ENCODE results near the gene RGS3. TPM values are rescaled to one million over a fixed set of nuclear protein-coding genes. Genes with fewer than 3 reads are reported as not detected.

RGS3 gene
- total RNA-seq, 1 donor from 2014 or later = 415 TPM

- DNase-seq = no peak
Measured at GRCh38 chr9:113608082-113608685, 144.7 kb downstream of the RGS3 start.

GRCh38 chr9:113609562-113610318, 146.2 kb downstream of the RGS3 start:
- DNase-seq = peak; percentile 99

GRCh38 chr9:113611461-113612215, 148.1 kb downstream of the RGS3 start:
- no peak for DNase-seq

- no peak for DNase-seq
Measured at GRCh38 chr9:113612216-113612747, 148.8 kb downstream of the RGS3 start.

GRCh38 chr9:113612828-113613227, 149.3 kb downstream of the RGS3 start:
- DNase-seq = no peak

- DNase-seq = no peak
Measured at GRCh38 chr9:113613815-113614413, 150.4 kb downstream of the RGS3 start.

GRCh38 chr9:113614843-113615648, 151.5 kb downstream of the RGS3 start:
- no peak for DNase-seq

- no peak for DNase-seq
Measured at GRCh38 chr9:113616116-113616515, 152.6 kb downstream of the RGS3 start.

- no peak for DNase-seq
Measured at GRCh38 chr9:113616621-113617496, 153.3 kb downstream of the RGS3 start.

- DNase-seq = no peak
Measured at GRCh38 chr9:113617550-113617949, 154.0 kb downstream of the RGS3 start.

GRCh38 chr9:113618836-113619490, 155.4 kb downstream of the RGS3 start:
- no peak for DNase-seq

GRCh38 chr9:113619491-113620376, 156.2 kb downstream of the RGS3 start:
- DNase-seq = no peak

- DNase-seq = peak; percentile 97
Measured at GRCh38 chr9:113620377-113621161, 157.0 kb downstream of the RGS3 start.

- peak; percentile 98 for DNase-seq
Measured at GRCh38 chr9:113621309-113621791, 157.8 kb downstream of the RGS3 start.

GRCh38 chr9:113621980-113622379, 158.5 kb downstream of the RGS3 start:
- DNase-seq = no peak

GRCh38 chr9:113622600-113623400, 159.3 kb downstream of the RGS3 start:
- peak; percentile 92 for DNase-seq

- no peak for DNase-seq
Measured at GRCh38 chr9:113623851-113624485, 160.4 kb downstream of the RGS3 start.

Measured in dermis blood vessel endothelial cell (primary cell).